ENCODE data around the gene ATP8B1. TPM values are rescaled to one million over a fixed set of nuclear protein-coding genes. Genes with fewer than 3 reads are reported as not detected.

Gene ATP8B1
- total RNA-seq, 1 donor from 2014 or later: 0.15 TPM

DNA sequence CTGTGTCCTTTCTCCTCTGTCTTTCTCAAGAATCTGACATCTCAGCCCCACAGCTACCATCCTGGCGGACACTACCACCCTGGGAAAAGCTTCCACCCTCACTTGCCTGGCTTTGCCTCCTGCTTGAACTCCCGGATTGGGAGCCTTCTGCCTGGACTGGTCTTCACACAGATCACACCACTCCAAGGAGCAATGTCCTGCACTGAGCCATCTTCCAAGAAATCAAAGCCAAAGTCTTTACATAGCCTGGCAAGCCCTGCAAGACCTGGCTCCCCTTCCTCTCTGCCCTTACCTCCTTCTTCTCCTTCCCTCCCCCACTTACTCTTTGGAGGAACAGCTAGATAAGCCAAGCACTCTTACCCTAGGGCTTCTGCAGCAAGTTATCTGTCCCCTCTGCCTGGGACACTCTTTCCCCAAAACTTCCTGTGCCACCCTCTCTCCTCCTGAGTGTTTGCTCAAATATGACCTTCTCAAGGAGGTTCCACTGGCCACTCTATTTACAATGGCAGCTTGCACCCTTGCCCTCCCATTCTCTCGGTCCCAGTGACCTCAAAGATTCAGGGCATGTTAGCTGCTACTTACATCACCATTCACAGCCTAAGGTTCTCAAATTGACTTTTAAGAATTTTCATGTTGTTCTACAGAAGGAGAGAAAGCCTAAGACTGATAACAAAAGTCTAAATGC is 9.7 kb downstream of the ATP8B1 start:
- no peak overlapping the region for H3K4me3 Mint-ChIP-seq

DNA sequence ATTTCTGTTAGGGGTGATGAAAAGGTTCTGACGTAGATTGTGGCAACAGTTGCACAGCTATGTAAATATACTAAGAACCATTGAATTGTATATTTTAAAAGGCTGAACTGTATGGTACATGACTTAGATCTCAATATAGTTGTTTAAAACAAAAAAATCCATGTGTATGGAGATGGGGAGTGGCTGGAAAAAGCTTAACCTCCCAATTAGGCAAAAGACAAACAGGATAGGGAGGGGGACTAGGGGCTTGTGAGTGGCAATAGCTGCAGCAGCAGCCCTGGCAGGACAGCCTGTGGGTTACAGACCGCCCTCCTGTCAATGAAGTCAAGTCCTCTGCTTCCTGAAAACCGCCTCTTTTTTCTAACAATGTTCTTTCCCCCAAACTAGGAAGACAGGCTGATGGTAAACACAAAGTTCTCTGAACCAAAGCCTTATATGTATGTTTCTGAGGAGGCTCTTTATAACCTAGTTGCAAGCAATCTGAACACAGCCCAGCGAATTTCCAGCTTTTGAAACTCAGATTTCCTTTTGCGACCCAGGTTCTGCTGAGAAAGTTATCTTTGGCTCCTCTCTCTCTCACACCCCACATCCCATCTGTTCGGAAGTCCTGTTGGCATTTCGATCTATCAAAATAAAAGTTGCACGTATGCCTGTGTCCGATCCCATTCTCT is 10.3 kb downstream of the ATP8B1 start:
- Mint-ChIP-seq H3K27ac (no peak overlapping the region), H3K9me3 (no peaks in the 10 kb centered on the region), H3K4me1 (peaks cover 7% of the 10 kb centered on the region), H3K36me3 (no peaks in the 10 kb centered on the region), H3K27me3 (ENCODE audit: insufficient read depth, low read depth) (peaks cover 9% of the 10 kb centered on the region), H3K4me3 (no peak overlapping the region)
- no peaks in the 10 kb centered on the region for H3F3A ChIP-seq (ENCODE audit: low read depth)
- no peak overlapping the region for H3K4me2 ChIP-seq
- H3K79me2 ChIP-seq (ENCODE audit: low read depth): no peaks in the 10 kb centered on the region
- H3K4me3 ChIP-seq: no peak overlapping the region
- H3K27me3 ChIP-seq: no peaks in the 10 kb centered on the region
- no peak overlapping the region for H2AFZ ChIP-seq (replicated peaks)
- TF ChIP-seq CTCF (IDR thresholded peaks at IDR 0.05): no peak
- no peak for TF ChIP-seq EZH2phosphoT487 (IDR thresholded peaks at IDR 0.05)
- no peak for TF ChIP-seq EZH2 (IDR thresholded peaks at IDR 0.05)
- H4K20me1 ChIP-seq (ENCODE audit: low read depth): no peaks in the 10 kb centered on the region
- H3K27ac ChIP-seq: no peak overlapping the region
- H3K36me3 ChIP-seq: no peaks in the 10 kb centered on the region
- H3K4me1 ChIP-seq: peaks cover 4% of the 10 kb centered on the region
- no peak overlapping the region for H3K9ac ChIP-seq
- DNase-seq (ENCODE audit: low spot score): no peak
- H3K9me3 ChIP-seq (ENCODE audit: low read depth): no peaks in the 10 kb centered on the region

More for the DNA sequence above, 9.7 kb downstream of the ATP8B1 start:
- Histone ChIP-seq H2AFZ (replicated peaks) (no peak overlapping the region), H3K27ac (no peak overlapping the region), H3F3A (ENCODE audit: low read depth) (no peaks in the 10 kb centered on the region), H3K4me1 (peaks cover 4% of the 10 kb centered on the region), H3K9me3 (ENCODE audit: low read depth) (no peaks in the 10 kb centered on the region), H3K27me3 (peaks cover 2% of the 10 kb centered on the region), H4K20me1 (ENCODE audit: low read depth) (no peaks in the 10 kb centered on the region), H3K36me3 (no peaks in the 10 kb centered on the region), H3K4me2 (no peak overlapping the region), H3K79me2 (ENCODE audit: low read depth) (no peaks in the 10 kb centered on the region), H3K9ac (no peak overlapping the region), H3K4me3 (no peak overlapping the region)
- Mint-ChIP-seq H3K27me3 (ENCODE audit: insufficient read depth, low read depth) (peaks cover 9% of the 10 kb centered on the region), H3K27ac (no peak overlapping the region), H3K9me3 (no peaks in the 10 kb centered on the region), H3K4me1 (peaks cover 7% of the 10 kb centered on the region), H3K36me3 (no peaks in the 10 kb centered on the region)
- no peak for TF ChIP-seq EZH2phosphoT487 (IDR thresholded peaks at IDR 0.05)
- TF ChIP-seq EZH2 (IDR thresholded peaks at IDR 0.05): no peak
- TF ChIP-seq CTCF (IDR thresholded peaks at IDR 0.05): no peak
- no peak for DNase-seq (ENCODE audit: low spot score)

DNA sequence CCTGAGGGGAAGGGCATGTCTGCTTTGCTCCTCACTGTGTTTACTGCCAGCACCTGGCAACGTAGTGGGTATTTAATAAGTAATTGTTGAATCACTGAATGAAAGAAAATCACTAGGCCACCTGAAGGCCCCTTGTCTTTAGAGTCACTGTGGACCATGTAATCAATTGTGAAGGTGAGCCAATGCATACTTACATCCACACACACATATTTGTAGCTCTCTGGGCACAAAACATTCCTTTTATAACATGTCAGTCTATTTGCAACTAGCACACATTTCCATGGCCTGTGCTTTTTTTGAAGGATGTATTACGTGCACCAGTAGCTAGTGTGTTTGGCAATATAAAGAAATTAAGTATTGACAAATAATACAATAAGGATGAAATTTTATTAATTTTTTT is 11.2 kb downstream of the ATP8B1 start:
- TF ChIP-seq EZH2 (IDR thresholded peaks at IDR 0.05) (no peak), CTCF (IDR thresholded peaks at IDR 0.05) (no peak), EZH2phosphoT487 (IDR thresholded peaks at IDR 0.05) (no peak)
- Histone ChIP-seq H3K9ac (no peak overlapping the region), H3K4me3 (no peak overlapping the region), H3F3A (ENCODE audit: low read depth) (no peaks in the 10 kb centered on the region), H3K4me1 (no peaks in the 10 kb centered on the region), H3K27me3 (no peaks in the 10 kb centered on the region), H3K9me3 (ENCODE audit: low read depth) (no peaks in the 10 kb centered on the region), H3K79me2 (ENCODE audit: low read depth) (no peaks in the 10 kb centered on the region), H2AFZ (replicated peaks) (no peak overlapping the region), H4K20me1 (ENCODE audit: low read depth) (no peaks in the 10 kb centered on the region), H3K4me2 (no peak overlapping the region), H3K27ac (no peak overlapping the region), H3K36me3 (no peaks in the 10 kb centered on the region)
- peaks cover 2% of the 10 kb centered on the region for H3K4me1 Mint-ChIP-seq
- H3K27me3 Mint-ChIP-seq (ENCODE audit: insufficient read depth, low read depth): peaks cover 9% of the 10 kb centered on the region
- no peaks in the 10 kb centered on the region for H3K9me3 Mint-ChIP-seq
- no peak overlapping the region for H3K4me3 Mint-ChIP-seq
- H3K36me3 Mint-ChIP-seq: no peaks in the 10 kb centered on the region
- no peak overlapping the region for H3K27ac Mint-ChIP-seq
- DNase-seq (ENCODE audit: low spot score): no peak
